GM19240 (cell line): ENCODE results near the gene ABHD8.

Experiments
- DNase-seq: peaks from one replicate; pipeline ENCODE4 v3.0.0; 2011; ENCODE audit warnings: low spot score; ENCODE audit not compliant: insufficient read length

The ABHD8 gene

DNA sequence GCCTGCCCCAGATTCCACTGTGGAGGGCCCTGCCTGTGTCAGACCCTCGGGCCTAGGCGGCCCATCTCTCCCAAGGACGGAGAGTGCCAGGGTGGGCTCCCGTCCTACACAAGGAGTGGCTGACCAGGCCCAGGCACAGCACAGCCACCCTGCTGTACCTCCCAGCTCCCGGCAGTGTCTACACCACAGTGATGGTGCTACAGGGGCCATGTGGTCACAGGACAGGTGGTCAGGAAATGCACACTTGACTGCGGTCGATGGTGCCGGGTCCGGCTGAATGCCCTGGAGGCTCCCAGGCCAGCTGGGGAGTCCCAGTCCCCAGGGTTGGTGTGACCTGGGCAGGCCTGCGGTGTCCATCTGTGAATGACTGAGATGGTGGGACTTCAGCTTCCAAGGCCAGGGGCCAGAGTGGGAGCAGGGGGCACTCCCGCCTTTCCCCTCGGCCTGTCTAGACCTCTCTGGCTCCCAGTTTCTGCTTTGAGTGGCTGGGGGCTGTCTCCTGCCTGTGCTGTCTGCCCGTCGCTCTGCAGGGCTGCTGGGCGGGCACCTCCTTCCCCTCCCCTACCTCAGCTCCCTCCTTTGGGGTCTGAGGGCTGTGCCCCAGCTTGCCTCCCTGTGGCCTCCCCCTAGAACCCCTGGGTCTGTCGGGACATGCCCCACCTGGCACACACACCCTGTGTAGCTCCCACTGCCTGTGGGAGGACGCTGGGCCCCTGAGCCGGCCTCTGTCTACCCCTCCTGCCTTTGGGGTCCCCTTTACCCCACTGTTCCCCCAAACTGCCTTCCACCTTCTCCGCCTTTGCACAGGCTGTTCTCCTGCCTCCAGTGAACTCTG, 18.6 kb upstream of the ABHD8 start:
- DNase-seq = no peak

DNA sequence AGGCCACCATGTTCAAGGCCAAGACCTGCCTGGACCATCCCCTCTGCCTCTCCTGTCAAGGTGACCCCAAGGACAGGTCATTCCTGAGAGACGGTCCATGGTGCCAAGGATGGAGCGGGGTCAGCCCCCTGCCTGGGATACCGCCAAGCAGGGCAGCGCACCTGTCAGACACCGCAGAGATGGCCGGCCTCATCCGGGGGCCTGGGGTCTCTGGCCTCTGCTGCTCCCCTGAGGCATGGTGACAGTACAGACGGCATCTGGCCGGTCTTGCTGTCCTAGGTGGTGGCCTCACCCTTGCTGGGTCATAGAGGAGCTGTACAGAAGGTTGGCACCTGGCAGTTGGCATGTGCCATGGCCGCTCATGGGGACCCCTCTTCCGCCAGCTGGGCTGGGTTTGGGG, 17.2 kb upstream of the ABHD8 start:
- no peak for DNase-seq

DNA sequence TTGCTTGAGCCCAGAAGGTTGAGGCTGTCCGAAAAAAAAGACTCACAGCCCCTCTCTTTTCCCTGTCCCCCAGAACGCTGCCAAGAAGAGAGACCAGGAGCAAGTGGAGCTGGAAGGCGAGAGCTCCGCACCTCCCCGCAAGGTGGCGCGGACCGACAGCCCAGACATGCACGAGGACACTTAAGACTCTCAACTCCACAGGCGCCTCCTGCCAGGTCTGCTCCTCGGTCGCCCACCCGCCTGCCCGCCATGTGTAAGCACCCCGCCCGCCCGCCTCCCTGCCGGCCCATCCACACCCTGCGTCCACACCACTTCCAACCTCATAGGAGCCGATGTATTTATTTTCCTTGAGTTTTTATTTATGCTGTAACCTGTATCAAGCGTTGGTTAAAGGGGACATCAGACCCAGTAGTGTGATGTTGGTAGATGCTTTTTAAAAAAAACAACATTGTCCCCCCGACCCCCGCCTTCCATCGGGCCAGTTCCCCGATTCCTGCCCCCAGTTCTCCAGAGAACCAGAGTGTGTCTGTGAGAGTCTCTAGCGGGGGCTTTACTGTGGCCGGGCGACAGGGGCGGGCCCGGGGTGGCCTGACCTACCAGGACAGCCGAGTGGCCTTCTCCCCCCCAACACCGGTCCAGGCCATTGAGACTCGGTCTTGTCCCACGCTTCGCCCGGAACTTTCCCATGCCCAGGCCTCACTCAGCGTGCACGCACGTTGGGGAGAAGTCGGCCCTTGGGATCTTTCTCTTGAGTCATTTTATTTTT, 16.4 kb upstream of the ABHD8 start:
- DNase-seq = no peak

DNA sequence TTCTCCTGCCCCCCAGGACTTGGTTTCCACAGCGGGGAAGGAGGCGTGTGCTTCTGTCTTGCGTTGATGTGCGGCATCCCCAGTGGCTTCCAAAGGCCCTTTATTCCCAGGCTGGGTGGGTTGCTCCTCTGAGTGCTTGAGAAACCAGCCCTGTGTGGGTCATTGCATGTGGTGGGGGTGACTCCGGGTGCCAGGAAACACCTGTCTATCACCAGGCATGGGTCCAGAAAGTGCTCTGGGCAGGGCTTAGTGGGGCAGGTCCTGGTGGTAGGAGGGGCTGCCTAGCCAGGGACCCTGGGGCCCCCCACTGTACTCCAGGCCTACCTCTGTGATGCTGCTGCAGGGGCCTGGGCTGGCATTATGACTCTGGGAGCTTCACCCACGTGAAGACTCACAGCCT, 15.7 kb upstream of the ABHD8 start:
- no peak for DNase-seq

DNA sequence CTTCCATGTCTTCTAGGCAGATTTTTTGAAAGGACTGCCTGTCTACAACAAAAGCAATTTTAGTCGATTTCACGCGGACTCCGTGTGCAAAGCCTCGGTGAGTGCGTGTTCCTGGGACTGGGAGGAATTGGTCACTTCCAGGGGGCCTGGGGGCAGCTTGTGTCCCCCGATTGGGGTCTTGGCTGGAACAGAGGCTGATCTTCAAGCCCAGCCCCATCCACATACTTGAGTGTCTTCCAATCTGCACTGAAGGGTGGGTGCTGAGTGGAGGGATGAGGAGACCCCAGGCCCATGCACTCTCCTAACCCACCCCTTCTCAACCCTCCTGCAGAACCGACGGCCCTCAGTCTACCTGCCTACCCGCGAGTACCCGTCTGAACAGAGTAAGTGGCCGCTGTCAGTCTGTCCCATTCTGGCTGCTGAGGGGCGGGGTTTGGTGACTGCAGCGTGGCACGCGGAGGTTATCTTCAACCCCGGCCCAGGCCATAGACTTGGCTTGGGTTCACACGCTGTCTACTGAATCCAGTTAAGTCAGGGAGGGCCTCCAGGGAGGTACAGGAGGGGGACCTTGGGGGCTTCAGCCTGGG, 10.9 kb upstream of the ABHD8 start:
- DNase-seq = no peak

DNA sequence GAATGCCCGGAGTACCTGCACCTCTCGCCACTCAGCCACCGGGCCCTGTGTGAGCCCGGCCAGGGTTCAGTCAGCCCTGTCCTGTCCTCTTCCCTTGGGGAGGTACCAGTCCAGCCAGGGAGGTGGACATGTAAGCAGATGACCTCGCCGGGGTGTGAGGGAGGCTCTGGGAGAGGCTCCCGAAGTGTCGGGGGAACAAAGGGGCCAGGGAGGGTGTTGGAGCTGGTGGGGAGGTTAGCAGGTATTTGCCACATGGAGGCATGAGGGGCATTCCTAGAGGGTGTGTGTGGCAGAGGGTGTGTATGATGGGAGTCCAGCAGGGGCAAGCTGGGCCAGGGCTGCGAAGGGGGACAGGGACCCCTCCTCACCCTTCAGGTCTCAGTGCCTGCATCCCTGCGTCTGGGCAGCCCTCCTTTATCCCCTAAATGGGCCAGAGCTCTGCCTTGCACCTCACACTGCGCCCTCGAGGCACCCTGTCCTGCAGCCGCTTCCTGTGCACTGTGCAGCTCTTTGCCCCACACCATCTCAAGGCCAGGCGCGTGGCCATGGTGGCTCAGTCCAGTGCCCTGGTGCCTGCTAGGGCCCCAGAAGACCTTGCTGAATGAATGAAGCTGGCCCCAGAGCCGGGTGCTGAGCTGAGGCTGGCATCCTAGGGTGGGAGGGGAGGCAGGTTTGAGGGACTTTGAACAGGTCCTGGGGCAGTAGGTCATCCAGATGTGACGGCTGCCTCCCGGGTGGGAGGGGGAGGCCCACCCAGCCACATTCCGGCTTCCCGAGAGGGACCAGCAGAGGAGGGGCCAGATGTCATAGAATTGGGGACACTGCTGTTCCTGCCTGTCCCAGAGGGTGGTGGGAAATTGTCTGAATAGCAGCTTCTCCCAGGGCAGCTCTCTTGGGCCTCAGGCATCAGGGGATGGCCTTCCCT, 9.2 kb upstream of the ABHD8 start:
- no peak for DNase-seq

DNA sequence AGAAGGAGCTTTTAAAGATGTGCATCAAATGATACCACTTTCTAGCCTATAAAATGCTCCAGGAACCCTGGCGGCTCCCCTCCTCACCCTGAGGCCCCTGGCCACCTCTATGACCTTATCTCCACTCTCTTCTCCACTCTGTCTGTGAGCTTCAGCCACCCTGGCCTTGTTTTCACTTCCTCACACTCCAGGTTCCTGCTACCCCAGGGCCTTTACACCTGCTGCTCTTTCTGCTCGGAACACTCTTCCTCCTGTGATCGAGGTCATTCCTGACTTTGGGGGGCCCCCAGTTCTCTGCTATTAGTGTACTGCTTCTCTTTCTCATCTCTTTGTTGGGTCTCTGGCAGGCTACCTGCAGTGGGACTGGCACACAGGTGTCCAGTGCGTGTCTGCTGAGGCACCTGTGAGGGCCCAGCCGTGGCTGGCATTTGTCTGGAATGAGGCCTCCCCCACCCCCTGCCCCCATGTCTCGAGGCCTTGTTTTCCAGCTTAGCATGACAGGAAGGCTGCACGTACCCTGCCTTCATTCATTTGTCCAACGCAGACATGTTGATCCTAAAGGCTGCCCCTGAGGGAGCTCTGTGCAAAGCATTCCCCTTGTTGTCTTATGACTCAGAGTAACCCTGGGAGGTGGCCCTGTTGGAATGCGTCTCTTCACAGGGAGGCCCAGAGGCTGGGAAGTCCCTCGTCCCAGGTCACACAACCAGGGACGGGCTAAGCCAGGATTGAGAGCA, 8.4 kb upstream of the ABHD8 start:
- DNase-seq = no peak

DNA sequence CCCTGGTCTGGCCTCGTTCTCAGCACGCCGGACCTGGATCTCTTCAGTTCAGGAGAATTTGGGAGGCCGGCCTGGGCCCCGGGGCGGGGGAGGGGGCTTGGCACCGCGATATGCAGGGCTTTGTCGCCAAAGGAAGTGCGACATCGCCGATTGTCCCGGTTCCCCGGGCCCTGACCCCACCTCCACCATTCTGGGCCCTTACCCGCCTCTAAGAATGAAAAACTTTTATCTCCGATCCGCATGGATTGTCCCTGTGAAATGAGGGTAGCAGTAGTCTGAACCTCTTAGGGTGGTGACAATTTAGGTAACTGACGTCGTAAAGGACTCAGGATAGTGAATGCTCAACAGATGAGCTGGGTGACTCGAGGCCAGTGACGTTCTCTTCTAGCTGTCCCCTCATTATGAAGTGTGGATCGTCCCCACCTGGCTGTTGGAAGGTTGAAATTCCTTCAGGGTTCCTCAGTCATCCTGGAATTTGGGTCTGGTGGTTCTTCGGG, 6.8 kb upstream of the ABHD8 start:
- no peak for DNase-seq

DNA sequence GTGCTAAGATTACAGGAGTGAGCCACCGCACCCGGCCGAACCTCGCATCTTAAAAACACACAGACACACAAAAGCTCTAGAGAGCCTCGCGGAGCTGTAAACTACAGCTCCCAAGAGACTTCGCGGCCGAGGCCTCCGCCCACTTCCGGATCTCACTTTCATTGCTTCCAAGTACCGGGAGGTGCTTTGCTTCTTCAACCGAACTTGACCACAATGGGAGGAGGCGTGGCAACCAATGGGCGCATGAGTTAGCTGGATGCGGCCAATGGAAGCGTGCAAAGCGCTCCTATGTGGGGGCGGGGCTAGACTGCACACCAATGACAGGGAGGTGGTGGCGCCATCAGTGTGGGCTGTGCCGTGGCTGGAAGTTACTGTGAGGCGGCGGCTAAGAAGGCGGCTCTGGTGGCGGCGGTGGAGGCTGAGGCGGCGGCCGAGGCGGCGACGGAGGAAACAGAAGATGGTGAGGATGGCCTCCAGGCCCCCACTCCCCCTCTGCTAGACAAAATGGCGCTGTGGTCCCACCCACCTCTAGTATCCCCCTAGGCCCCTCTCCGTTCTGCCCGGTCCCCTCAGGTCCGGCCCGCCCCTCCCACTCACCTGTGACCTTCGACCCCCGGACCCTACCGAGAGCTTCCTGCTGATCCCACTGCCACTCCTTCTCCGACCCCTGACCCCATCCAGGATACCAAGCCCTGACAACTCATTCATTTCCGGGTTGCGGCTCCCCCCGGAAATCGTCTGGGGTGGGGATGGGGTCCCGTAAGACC, 6.2 kb upstream of the ABHD8 start, which contains the start of gene DDA1:
TSS of gene DDA1 (plus strand) at position 366 of the 767 bp plus-strand sequence. CDS start at position 458, 92 bp downstream.
- peak; percentile 97 for DNase-seq

DNA sequence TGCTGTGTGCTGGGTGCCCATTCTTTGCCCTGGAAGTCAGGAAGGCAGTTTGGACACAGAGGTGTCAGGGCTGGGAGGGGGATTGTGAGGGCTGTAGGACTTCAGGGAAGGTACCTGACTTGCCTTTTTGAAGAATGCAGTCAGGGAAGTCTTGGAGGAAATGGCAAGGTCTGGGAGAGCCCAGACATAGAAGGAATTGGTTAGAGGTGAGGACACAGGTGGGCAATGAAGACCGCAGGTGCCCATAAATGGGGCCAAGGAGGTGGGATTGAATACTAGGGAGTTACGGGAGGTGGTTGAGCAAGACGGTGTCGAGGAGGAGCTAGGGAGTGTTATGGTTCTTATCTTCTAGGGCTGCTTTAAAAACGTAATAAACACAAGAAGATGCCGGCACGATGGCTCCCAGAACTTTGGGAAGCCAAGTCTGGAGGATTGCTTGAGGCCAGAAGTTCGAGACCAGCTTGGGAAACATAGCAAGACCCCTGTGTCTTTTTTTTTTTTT, 4.7 kb upstream of the ABHD8 start:
- no peak for DNase-seq

DNA sequence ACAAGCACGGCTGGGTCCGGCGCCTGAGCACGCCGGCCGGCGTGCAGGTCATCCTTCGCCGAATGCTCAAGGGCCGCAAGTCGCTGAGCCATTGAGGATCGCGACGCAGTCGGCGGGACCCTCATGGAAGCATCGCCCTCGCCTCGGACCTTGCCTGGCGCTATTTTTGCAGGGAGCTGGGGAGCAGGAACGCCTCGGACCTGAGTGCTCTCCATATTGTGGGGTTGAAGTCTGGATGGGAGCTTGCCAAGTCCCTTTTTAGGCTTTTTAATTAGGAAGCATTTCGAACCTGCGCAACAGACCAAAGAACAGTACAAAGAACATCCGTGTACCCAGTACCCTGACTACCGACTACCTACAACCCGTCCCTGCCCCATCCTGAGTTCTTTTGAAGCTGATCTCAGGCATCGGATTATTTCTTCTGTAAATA, 3.1 kb upstream of the ABHD8 start:
- no peak for DNase-seq

DNA sequence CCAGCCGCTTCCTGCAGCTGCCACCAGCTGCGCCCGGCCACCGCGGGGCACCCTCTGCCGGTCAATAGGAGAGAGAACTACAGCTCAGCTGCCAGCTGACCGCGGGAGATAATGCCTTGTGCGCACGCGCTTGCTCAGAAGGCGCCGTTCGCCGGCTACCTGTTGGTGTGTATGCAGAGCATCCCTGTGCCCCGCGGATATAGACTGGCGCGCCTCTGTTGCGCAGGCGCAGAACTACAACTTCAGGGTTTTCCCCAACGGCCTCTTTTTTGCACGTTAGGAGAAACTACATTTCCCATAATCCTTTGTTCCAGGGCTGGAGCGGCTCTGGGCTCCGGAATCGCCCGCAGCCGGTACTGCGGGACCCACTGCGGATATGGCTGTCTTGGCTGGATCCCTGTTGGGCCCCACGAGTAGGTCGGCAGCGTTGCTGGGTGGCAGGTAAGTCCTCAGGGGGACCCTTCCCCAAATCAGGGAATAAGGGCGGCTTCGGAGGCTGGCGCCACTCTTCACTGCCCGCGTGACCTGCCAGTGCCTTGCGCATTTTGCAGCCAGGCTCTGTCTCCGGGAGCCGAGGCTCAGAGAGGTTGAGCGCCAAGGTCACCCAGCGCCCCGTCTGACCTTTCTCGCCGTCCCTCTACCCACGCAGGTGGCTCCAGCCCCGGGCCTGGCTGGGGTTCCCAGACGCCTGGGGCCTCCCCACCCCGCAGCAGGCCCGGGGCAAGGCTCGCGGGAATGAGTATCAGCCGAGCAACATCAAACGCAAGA, 2.5 kb upstream of the ABHD8 start, which contains the start of gene MRPL34:
TSS of gene MRPL34 (plus strand) at position 356 of the 768 bp plus-strand sequence. CDS start at position 377, 21 bp downstream.
- DNase-seq = peak; percentile 81

DNA sequence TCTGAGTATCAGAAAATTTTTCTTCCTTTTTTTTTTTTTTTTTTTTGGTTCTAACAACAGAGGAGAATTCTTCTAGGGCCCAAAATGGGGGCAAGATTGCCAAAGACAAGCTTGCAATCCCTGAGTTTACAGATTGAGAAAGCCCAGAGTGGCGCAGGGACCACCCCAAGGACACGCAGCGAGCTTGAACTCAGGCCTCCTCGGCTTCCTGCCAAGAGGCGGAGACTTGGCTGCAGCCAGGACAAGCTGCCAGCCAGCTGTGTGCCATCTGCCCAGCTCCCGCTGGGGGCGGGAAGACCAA, 1.9 kb upstream of the ABHD8 start:
- DNase-seq = no peak

DNA sequence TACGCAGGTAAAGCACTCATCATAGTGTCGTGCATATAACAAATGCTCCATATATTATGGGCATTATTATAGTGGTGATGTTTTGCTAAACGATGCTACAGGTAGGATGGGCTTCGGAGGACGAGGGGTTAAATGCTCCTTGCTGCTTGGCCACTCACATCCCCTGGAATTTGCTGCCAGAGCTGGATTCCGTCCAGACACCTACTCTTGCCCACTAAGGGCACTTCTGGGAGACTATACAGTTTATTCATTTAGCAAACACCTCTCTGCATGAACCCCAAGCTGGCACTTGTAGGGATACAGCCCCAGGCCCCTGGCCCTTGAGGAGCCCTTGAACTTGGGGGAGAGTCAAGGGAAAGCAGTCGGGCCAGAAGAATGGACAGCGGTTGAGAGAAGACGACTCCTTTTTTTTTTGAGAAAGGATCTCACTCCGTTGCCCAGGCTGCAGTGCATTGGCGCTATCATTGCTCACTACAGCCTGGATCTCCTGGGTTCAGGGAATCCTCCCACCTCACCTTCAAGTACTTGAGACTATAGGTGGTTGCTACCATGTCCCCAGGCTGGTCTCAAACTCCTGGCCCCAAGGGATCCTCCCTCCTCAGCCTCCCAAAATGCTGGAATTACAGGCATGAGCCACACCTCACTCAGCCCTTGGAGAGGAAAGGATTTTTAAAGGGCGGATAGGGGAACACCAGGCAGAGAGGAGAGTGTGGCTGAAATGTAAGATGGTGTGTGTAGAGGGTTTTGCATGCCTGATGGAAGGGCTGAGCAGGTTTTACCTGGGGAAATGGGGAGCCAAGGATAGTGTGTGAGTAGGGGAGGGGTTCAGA, 1.4 kb upstream of the ABHD8 start:
- DNase-seq = no peak

DNA sequence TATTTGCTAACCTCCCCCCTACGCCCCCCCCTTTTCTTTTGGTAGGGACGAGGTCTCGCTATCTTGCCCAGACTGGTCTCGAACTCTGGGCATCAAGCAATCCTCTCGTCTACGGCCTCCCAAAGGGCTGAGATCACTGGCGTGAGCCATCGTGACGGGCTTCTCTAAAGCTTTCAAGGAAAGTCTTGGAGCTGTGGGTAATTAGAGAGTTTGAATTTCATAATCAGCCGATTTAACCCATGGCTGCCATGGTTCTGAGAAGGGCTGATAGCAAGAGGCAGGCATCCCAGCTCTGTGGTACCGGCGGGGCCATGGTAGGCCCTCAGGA, 679 bp upstream of the ABHD8 start:
- DNase-seq = no peak

DNA sequence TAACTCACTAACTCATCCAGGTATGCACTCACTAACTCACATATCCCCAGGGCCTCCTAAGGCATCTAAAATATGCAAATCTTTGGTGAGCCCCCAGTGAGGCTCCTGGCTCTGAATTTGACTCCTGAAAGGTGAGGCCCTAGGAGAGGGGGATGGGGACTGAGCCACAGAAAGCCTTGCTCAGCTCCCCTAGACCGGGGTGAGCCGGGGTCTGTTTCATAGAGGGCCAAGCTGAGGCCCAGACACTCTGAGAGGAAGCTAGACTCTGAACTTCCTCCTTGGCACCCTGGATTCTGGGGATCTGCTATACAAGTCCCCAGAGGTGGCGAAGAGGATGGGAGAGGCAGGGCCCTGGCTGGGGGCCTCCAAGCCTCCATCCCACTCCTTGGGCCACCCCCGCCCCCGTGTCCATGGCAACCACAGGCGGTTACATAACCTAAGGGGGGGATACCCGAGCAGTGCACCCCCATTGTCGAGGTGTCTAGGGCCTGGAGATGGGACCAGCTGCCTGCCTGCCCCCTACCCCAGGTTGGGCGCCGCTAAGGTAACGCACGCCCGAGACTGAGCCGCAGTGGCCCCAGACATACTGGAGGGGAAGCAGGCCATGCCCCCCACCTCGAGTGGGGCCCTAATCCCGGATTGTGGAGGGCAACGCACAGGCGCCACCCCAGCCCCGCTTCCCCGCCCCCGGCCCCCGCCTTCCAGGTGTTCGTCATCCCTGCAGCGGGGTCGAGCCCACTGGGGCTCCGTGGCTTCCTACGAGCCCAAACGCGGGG, 646 bp downstream of the ABHD8 start:
- no peak for DNase-seq

DNA sequence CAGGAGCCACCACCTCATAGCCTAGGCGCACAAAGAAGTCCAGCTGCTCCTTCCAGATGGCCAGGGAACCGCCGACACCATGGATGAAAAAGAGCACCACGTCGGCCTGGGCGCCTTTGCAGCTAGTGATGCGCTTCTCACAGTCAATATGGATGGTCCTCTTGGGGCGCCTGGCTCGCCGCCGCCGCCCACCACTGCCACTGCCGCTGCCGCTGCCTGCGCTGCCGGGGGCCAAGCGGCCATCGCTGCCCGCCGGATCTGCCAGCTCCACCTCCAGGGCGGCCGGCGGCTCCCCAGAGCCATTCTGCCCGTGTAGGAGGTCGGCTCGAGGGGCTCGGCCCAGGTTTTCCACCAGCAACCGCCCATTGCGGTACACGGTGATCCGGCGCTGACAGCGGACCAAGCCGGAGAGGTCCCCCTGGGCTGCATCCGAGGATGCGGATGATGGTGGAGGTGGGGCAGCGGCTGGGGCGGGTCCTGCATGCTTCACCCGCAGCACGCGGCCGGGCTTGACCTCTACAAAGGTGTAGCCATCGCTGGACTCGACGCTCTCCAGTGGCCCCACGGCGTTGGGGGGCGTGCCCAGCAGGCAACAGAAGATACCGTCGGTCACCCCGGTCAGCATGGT, 2.1 kb downstream of the ABHD8 start:
- no peak for DNase-seq
